Fibroblast of the conjunctiva (primary cell): ENCODE results near the gene EML4.
"Not testable (repeated sequence)": the region's sequence is repeated elsewhere in the genome, so short reads cannot be mapped to it uniquely, and the experiment has no call there.

Experiments used
- DNase-seq: peaks from one replicate; pipeline ENCODE4 v3.0.0-alpha.2; 2010; ENCODE audit warnings: low read depth

EML4 gene

DNA sequence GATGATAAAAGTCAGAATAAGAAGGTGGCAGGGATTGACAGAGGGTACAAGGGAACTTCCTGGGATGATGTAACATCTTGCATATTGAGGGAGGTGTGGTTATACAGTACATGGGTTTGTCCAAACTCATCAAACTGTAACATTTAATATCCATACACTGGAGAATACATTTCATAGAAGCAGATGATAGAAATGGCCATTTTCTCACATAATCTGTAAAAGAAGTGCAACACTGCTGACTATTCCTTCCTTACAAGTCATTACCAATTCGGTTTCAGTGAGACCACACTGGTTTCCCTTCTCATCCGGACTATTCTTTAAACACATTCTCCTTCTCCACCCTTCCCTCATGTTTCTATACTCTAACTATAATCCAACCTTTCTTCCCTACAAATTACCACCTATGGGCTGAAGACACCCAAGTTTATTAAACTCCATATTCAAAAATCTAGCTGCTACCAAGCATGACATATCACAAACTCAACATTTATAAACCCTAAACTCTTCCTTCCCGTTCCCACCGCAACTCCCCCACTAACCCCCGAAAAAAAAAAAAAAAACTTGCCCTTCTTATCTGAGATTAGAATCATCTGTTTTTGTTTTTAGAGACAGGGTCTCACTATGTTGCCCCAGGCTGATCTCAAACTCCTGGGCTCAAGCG is 190.3 kb downstream of the EML4 start:
- DNase-seq: peak; percentile 27

DNA sequence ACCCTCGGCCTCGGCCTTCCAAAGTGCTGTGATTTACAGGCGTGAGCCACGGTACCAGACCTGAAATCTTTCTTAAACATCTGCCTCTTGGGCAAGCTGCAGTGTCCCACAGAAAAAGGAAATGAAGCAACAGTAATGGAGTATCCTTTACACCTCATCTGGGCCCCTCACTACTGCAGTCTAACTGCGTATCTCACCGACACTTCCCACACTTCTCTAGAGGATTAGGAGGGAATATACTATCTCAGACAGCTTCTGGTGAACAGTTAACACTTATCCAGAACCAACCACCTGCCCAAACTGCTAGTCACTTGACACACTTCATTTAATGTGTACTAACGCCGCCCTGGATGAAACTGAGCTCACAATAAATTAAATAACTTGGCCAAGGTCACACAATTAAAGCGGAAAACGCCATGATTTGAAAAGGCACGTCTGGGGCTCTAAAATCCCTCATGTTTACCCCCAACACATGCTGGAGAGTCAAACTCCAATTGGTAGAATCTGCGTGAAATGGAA is 190.9 kb downstream of the EML4 start:
- DNase-seq: no peak

DNA sequence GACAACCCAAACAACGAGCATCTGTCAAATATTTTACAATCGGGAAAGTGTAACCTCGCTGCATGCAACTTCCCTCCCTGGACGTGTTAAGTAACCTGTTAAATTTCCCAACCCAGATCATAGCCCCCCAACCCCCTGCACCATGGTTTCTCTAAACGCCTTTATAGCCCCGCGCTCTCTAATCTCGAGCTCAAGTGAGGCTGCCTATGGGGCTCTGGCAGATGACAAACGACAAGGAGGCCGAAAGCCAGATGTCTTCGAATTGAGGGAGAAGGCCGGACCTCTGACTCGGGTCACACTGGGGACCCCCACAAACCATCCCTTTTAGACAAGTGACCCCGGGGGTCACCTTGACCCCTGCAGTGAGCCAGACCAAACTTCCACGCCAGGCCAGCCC is 191.3 kb downstream of the EML4 start:
- no peak for DNase-seq

DNA sequence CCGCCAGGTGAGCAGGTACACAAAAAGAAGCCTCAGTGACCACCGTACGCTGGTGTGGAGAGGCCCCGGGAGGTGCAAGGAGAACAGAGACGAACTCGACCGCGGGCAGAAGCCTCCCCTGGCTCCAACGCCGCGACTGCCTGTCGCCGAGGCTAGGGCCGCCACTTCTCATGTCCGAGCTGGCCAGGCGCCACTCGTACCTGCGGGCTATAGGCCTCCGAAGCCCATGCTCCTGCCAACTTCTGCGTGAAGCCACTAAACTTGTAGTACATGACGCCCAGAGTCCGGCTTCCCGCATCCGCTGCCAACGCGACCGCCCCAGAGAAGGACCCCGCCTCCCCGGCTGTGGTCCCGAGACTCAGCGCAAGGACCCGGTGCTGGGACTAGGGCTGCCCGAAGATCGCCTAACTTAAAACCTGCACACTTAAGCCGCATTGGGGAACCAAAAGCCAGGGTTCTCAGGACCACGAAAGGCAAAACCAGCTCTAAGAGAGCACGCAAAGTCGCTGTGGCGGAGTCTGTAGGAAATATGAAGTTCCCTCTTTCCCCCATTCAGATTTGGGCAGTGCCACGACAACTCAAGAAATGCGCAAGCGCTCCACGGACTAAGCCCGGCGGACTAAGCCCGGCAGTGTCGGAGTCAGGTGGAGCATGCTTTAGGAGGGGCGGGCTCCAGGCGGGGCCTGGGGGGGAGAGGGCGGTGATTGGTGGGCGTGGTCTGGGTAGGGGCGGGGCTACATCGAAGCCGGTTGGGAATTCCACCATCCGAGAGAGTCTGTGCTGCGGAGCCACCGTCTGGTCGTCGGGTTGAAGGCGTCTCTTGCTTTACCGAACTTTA is 192.0 kb downstream of the EML4 start, which contains the start of gene COX7A2L:
COX7A2L (minus strand) TSS at position 328 of the 838 bp plus-strand sequence; CDS start at position 272, 56 bp downstream.
- peak; percentile 96 for DNase-seq

DNA sequence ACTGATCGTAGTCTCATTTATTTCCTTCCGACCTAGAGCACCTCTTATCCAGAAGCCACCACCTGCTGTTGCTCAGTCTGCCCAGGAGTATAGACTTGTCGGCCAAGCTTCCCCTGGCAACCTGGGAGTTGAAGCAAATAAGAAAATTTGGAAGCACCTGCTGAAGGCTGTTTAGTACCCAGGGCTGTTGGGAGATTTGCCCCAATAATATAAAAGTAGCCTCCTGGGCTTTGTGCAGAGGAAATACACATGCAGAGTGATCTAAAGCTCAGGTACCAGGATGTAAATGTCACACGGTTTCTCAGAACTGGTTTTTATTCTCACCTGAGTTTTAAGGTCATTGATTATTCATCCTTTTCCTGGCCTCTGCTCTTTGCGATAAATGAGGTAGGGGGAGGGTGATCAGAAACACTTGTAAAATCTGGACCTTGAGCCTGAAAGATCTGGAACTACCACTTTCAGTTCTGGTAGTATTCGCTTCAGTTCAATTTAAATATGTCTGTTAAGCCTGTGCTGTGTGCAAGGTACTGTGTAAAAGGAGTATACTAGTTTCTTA is 192.7 kb downstream of the EML4 start:
- DNase-seq: no peak

DNA sequence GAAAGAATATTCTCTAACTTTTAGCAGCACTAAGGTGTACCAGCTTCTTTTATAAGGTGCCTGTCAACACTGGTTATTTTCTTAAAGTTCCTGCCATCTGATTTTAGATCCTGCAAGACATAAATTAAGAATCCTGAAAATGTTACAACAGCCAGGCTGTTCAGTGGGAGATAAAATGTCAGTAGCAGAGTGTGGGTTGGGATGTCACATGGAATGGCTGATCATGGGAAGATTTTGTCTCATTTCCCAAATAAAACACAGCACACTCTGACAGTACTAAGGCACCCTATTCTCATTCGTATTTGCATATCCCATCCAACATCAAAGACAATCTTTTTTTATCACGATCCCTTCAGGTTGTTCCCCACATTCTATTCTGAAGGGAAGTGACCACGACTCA is 194.3 kb downstream of the EML4 start:
- DNase-seq: no peak

DNA sequence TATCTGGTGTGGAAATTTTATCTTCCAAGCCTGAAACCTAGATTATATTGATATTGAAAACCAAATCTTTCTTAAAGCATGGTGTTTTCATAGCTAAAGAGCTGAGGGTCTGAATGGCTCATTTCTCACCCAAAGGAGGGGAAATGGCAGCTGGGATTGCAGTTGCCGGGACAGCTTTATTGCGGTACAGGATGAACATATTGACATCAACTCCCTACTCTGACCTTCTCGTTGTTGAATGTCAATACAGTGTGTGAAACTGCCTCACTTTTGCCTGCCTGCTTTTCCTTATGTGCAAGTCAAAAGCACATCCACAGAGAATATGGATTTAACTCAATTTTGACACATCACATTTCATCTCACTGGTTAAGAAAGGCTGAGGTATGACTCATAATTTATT is 195.5 kb downstream of the EML4 start:
- DNase-seq: no peak

DNA sequence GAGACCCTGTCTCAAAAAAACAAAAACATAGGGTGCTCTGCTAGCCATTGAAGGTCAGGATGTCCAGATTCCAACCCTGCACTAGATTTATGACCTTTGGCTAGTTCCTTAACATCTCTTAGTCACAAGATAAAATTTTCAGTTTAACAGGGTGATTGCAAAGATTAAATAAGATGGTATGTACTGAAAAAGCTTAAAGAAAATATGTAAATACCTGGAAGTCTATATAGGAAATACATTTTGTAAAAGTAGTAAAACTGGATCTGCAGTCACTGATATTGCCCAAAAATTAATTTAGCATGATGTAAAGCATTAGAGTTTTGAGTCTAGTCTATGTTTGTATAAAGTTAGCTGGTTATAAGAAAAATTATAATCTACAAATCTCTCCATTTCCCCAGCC is 197.3 kb downstream of the EML4 start:
- no peak for DNase-seq

DNA sequence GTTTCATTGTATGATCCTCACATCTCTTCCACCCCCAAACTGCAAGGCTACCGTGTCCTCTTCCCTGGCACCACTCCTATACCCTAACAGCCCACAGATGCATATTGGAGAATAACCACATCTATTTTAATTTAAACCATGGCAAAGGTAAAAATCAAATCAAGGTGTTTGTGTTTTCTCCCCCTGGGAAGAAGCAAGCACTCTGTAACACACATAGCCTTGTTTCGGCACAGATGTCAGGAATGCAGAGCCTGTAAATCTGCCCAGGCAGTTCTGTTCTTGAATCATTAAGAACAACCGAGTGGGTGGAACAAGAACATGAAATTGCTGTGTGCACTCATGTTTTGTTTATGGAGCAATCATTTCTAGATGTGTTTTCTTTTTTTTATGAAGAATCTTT is 198.7 kb downstream of the EML4 start:
- DNase-seq: peak; percentile 8

DNA sequence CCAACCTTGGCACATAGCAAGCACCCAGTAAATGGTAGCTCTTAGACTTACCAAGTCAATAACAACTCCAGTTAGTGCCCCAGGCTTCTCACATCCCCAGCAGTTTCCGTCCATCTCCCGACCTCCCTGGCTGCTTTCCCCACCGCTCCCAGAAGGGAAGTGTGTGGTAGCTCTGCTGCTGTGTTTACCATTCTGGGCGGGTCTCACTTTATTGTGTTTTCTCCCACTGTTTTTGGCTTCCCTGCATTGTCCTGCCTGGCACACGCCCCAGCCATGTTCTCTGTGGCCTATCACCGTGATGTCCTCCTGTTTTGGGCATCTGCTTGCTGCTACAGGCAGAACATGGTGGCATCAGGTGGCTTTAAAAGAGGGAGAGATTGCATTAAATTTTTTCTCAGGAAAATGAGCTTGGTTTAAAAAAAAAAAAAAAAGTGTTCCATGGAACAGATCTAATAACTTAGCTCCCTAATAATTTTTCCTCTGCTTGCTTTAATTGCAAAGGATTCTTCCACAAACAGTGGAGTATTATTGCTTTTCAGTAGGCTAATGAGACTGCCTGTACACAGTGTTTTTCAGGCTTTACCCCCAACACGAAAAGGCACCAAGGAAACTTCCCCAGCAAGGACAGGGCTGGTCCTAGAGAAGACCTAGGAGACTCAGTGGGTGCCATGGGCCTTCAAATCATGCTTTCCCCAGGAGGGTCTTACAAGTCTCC is 199.8 kb downstream of the EML4 start:
- DNase-seq: no peak

DNA sequence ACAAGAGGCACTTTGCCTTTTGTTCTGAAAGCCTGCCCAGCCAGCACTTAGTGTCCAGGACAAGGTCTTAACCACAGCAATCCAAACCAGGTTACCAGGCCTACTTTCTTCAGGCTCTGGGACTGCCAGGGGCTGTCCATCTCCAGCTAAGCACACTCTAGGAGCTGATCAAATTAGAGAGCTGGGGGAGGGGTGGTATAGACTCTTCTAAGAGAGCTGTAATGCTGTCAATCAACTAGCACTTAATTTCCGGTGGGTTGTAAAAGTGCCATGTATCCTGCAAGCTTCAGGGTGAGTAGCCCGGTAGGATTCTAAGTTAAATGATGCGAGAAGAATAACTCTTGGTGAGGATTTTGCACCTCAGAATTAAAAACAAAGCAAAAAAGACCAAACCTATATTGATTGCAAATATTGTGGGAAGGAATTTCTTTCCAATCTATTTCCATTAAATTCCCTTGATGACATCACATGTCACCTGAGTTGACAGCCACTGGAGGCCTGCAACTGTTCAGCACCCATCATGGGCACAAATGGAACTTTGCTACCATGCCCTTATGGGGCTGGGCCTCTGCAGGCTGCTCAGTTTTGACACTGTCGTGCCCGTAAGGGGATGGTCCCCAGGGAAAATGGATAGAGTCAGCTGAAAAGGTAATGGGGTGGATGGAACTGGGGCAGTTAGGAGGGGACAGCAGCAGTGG is 200.5 kb downstream of the EML4 start:
- no peak for DNase-seq

DNA sequence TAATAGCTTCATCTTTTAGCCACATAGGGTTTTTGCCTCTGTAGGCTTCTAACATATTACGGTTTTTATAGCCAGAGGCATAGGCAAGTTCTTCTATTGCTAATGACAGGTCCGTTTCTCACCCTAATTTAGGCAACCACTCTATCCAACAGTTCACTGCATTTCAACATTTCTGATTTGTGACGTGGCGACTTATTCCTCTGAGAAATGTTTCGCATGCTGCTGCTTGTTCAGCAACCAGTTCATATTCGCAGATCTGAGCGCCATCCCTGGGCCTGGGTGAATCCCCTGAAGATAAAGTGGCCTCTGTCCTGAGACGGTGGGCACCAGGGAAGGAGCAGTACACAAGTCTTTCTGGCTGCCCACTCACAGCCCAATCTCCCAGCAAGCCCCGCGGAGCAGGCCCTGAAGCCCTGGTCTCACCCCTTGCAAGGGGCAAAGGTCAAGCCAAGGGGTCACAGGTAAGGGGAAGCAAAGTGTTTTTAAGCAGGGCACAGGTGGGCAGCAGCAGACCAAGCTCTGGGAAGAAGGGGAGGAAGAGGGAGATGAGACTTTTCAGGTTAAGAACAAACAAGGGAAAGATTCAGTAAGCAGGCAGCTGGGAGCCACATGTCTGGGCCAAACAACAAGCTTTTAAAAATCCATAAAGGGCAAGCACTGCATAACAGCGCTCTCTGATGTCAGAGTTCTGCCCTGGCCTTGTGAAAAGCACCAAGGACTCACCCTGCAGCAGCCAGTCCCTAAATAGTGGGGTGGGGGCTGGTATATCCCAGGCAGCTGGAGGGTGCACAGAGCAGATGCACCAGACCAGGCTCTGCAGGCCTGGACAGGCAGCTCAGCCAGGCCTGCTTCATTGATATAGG is 202.7 kb downstream of the EML4 start:
- DNase-seq: no peak

DNA sequence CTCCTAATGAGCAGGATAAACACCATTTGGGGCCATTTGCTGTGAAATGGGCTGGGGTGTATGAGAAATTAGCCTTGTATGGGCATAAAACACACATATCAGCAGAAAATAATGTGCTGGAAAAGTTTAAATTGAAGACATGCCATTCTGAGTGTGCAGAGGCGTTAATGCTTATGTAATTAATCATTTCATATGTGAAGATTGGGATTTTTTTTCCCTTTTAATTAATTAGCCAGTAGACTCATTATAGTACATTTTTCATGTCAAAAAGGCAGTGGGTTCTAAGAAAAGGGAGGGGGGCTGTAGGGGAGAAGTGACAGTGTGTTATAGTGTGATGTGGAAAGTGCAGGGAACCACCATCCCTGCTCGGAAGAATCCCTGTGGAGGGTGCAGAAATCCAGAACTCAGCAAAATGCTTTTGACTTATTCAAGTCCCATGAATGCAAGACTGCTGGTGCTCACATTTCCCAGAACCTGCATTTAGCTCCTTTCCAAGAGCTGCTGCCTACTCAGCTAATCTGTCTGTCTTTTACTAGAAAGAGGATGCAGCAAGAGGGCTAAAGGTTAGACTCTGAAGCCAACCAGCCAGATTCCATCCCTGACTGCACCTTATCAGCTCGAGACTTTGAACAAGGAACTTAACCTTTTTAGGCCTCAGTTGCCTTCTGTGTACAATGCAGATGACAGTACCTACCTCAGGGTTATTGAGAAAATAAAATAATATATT is 203.5 kb downstream of the EML4 start:
- DNase-seq: no peak

DNA sequence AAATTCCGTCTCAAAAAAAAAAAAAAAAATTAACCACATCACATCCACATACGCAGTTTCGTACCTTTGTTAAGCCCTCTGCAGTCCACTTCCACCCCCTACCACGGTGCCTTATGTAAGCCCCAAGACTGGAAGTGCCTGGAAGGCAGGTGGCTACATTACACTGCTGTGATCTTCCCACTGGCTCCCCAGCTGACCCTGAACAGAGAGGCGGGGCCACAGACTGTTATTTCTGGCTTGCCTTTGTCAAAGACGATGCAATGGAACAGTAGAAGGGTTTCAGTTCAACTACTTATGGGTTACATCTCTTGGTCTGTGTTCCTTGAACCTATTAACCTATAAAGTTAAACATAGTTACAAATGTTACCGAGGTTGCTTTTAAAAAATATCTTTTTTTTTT is 207.6 kb downstream of the EML4 start:
- no peak for DNase-seq

DNA sequence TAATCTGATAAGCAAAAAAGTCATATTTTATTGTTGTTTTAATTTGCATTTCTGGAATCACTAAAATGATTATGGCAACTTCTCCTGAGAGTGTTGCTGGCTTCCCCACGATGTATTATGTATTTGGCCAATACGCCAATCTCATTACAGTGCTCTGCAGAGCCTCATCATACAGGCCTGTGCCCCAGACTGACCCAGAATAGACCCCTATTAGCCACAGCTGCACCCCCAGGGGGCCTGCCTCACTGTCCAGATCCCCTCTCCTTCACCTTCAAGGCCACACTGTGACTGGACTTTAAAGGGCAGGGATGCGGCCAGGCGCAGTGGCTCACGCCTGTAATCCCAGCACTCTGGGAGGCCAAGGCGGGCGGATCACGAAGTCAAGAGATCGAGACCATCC is 209.3 kb downstream of the EML4 start:
- DNase-seq: no peak

DNA sequence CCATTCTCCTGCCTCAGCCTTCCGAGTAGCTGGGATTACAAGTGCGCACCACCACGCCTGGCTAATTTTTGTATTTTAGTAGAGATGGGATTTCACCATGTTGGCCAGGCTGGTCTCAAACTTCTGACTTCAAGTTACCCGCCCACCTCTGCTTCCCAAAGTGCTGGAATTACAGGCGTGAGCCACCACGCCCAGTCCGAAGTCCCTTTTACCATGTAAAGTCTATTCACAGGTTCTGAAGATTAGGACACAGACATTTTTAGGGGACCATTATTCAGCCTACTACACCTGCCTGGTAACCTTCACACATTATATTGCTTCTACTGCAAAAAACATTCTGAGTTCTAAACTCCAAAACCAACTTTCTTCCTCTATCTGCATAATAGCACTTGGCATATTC is 210.9 kb downstream of the EML4 start:
- not testable (repeated sequence) for DNase-seq

DNA sequence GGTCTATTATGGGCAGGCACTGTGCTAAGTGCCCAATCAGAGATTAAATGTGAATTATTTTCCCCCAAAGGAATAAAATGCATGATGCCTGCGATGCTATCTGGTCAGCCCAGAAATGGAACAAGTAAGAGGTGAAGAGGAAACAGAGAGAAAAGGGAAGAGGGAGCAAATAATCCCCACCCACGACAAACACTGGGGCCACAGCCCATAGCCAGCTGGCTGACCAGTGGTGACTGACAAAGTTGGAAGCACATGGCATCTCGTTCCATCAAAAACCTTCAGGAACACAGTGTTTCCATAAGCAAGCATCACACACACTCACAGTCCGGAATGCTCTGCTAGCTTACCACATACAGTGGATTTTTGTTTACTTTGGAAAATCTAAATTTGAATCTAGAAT is 213.0 kb downstream of the EML4 start:
- no peak for DNase-seq
